Measurements from ENCODE around the gene ZFP42. TPM values are rescaled to one million over a fixed set of nuclear protein-coding genes. Genes with fewer than 3 reads are reported as not detected.

The ZFP42 gene
- total RNA-seq, 2 donors from 2014 or later: 0.26 TPM; not detected in 1

DNA sequence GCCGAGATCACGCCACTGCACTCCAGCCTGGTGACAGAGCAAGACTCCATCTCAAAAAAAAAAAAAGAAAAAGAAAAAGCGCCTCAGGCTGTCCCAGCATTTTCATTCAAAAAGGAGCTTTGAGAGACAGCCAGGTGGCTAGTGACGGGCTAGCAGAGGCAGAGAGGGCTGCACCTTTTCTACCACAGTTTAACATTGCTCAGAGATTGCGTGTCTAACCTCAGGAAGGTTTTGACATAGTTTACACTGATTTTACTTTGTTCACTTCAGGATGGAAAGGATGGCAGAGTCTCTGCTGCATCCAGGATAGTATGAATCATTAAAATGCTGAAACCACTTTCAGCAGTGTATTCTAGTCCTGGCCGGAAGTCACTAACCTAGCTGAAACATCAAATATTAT, 28.1 kb downstream of the ZFP42 start:
- no peaks in the 10 kb centered on the region for H3K27me3 ChIP-seq
- no peak for DNase-seq (ENCODE audit: low spot score)
- H3K36me3 ChIP-seq: no peaks in the 10 kb centered on the region
- no peaks in the 10 kb centered on the region for H3K9me3 ChIP-seq
- H3K27ac ChIP-seq: no peak overlapping the region
- TF ChIP-seq, protein P1, sequence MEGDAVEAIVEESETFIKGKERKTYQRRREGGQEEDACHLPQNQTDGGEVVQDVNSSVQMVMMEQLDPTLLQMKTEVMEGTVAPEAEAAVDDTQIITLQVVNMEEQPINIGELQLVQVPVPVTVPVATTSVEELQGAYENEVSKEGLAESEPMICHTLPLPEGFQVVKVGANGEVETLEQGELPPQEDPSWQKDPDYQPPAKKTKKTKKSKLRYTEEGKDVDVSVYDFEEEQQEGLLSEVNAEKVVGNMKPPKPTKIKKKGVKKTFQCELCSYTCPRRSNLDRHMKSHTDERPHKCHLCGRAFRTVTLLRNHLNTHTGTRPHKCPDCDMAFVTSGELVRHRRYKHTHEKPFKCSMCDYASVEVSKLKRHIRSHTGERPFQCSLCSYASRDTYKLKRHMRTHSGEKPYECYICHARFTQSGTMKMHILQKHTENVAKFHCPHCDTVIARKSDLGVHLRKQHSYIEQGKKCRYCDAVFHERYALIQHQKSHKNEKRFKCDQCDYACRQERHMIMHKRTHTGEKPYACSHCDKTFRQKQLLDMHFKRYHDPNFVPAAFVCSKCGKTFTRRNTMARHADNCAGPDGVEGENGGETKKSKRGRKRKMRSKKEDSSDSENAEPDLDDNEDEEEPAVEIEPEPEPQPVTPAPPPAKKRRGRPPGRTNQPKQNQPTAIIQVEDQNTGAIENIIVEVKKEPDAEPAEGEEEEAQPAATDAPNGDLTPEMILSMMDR (IDR thresholded peaks at IDR 0.05): no peak
- H3K4me3 ChIP-seq: no peak overlapping the region
- no peaks in the 10 kb centered on the region for H3K4me1 ChIP-seq

DNA sequence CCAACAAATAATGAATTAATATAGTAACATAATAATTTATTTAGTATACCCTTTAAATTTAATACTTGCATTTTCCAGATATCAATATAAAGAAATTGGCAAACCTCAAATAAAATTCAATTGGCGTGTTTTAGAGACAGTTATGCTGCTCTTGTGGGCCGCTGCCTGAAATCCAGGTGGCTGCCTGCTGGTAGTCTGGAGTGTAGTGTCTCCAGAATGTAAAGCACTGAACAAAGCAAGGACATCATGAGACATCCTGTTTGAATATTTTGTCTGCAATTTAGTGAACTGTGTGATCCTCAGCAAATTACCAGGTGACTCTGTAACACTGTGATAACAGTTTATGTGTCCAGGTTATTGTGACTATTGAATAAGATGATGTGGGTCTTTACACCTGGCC, 29.9 kb downstream of the ZFP42 start:
- H3K4me1 ChIP-seq: no peaks in the 10 kb centered on the region
- no peak overlapping the region for H3K4me3 ChIP-seq
- no peak for DNase-seq (ENCODE audit: low spot score)
- H3K9me3 ChIP-seq: no peaks in the 10 kb centered on the region
- TF ChIP-seq, protein P1 (IDR thresholded peaks at IDR 0.05): no peak
- H3K27me3 ChIP-seq: no peaks in the 10 kb centered on the region
- H3K36me3 ChIP-seq: no peaks in the 10 kb centered on the region
- no peak overlapping the region for H3K27ac ChIP-seq

DNA sequence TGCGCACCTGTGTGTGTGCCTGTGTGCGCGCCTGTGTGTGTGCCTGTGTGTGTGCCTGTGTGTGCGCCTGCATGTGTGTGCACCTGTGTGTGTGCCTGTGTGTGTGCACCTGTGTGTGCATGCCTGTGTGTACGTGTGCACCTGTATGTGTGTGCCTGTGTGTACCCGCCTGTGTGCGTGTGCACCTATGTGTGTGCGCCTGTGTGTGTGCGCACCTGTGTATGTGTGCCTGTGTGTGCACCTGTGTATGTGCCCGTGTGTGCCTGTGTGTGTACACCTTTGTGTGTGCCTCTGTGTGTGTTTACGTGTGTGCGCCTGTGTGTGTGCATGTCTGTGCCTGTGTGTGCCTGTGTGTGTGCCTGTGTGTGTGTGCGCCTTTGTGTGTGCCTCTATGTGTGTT, 33.5 kb downstream of the ZFP42 start:
- Histone ChIP-seq H3K9me3 (no peaks in the 10 kb centered on the region), H3K4me3 (no peak overlapping the region), H3K4me1 (no peaks in the 10 kb centered on the region), H3K27ac (no peak overlapping the region), H3K36me3 (no peaks in the 10 kb centered on the region), H3K27me3 (no peaks in the 10 kb centered on the region)
- TF ChIP-seq, protein P1 (IDR thresholded peaks at IDR 0.05): no peak
- no peak for DNase-seq (ENCODE audit: low spot score)

DNA sequence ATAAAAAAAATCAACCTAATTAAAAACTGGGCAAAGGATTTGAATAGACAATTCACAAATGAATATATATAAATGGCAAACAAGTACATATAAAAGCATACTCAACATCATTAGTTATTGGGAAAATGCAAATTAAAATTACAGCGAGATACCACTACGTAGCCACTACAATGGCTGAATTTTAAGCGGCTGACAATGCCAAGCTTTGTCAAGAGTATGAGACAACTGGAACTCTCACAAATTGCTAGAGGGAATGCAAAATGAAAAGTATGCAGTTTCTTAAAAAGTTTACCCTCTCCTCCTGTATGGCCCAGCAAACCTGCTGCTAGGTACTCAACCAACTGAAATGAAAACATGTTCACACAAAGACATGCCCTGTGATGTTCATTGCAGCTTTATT, 34.8 kb downstream of the ZFP42 start:
- Histone ChIP-seq H3K4me1 (no peaks in the 10 kb centered on the region), H3K4me3 (no peak overlapping the region), H3K27me3 (no peaks in the 10 kb centered on the region), H3K36me3 (no peaks in the 10 kb centered on the region), H3K27ac (no peak overlapping the region), H3K9me3 (no peaks in the 10 kb centered on the region)
- TF ChIP-seq, protein P1 (IDR thresholded peaks at IDR 0.05): no peak
- DNase-seq (ENCODE audit: low spot score): no peak

DNA sequence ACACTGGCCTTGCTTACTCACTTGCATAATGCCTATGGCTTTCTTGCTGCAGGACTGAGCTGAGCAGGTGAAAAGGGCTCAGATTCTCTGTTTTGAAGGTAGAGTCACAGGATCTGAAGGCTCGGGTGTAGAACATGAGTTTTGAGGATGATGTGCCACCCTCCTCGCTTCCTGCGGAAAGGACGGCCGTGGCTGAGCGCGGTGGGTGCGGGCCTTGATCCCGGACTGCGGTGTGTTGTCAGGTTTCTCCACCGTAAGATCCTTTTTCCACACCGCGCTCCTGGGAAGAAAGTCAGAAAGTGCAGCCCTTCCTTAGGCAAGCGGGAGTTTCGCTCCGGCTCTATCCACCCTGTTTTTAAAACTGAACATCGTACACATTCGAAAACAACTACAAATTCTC, 36.2 kb downstream of the ZFP42 start:
- Histone ChIP-seq H3K9me3 (no peaks in the 10 kb centered on the region), H3K4me1 (no peaks in the 10 kb centered on the region), H3K36me3 (no peaks in the 10 kb centered on the region), H3K4me3 (no peak overlapping the region), H3K27me3 (no peaks in the 10 kb centered on the region), H3K27ac (no peak overlapping the region)
- DNase-seq (ENCODE audit: low spot score): no peak
- TF ChIP-seq, protein P1 (IDR thresholded peaks at IDR 0.05): no peak

DNA sequence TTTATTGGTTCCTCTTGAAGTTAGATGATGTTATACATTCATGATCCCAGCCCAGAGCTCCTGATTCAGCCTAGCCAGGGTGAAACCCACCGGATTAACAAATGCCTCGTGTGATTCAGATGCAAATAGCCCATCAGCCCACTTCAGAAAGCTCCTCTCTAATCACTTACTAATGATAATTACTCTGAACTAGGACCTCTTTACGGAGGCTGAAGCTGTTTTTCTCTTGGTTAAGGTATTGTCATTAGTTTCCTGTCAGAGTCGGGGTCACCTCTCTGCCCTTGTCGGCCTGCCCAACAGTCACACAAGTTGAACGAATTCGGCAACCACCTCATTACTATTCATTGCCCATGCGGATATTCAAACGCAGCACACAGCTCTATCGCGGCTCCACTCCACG, 36.6 kb downstream of the ZFP42 start:
- Histone ChIP-seq H3K4me3 (no peak overlapping the region), H3K27ac (no peak overlapping the region), H3K36me3 (no peaks in the 10 kb centered on the region), H3K9me3 (no peaks in the 10 kb centered on the region), H3K4me1 (no peaks in the 10 kb centered on the region), H3K27me3 (no peaks in the 10 kb centered on the region)
- DNase-seq (ENCODE audit: low spot score): no peak
- TF ChIP-seq, protein P1 (IDR thresholded peaks at IDR 0.05): no peak
